ENCODE measurements around the gene CCDC137.

DNA sequence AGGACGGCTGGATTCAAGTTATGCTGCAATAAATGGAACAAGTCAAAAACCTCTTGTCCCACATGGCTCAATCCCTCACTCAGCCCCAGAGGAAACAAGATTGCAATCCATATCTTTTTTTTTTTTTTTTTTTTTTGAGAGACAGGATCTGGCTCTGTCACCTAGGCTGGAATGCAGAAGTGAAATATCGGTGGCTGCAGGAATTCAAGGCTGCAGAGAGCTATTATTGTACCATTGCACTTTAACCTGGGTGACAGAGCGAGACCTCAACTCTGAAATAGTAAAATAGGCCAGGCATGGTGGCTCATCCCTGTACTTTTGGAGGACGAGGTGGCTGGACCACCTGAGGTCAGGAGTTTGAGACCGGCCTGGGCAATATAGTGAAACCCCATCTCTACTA lies 7.5 kb upstream of the CCDC137 start:
- TF ChIP-seq CTCF (IDR thresholded peaks at IDR 0.05) (no peak), POLR2A (IDR thresholded peaks at IDR 0.05) (no peak), POLR2AphosphoS5 (IDR thresholded peaks at IDR 0.05) (no peak), EP300 (IDR thresholded peaks at IDR 0.05) (no peak)
